HG02759 (cell line): ENCODE measurements around the gene AGFG1.

Experiments
- ATAC-seq: cut with Tn5 transposase; IDR thresholded peaks from one replicate; pipeline ENCODE4 v1.9.1; 2021; ENCODE audit warnings: mild to moderate bottlenecking, moderate library complexity; ENCODE audit not compliant: unreplicated experiment

AGFG1 gene

DNA sequence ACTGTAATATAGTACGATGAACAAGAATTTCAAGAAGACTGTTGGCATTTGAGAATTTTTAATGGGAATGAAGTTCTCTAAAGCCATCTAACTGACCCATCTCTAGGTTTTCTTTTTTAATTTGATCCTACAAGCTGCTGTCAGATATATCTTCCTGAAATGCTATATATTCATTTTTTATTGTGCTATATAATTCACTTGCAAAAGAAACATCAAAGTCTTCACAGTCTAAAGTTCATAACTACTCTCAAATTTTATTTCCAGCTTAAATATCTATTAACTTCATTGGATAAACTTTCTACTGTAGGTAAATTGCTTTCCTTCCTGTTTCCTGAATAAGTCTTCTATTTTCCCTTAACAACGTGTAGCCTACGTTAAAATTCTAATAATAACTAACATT, 130.4 kb downstream of the AGFG1 start:
- no peak for ATAC-seq

- ATAC-seq, result no peak
These were observed 134.5 kb downstream of the AGFG1 start for GRCh38 chr2:227606476-227606875.

- no peak for ATAC-seq
These were observed 136.0 kb downstream of the AGFG1 start for GRCh38 chr2:227607941-227608340.

DNA sequence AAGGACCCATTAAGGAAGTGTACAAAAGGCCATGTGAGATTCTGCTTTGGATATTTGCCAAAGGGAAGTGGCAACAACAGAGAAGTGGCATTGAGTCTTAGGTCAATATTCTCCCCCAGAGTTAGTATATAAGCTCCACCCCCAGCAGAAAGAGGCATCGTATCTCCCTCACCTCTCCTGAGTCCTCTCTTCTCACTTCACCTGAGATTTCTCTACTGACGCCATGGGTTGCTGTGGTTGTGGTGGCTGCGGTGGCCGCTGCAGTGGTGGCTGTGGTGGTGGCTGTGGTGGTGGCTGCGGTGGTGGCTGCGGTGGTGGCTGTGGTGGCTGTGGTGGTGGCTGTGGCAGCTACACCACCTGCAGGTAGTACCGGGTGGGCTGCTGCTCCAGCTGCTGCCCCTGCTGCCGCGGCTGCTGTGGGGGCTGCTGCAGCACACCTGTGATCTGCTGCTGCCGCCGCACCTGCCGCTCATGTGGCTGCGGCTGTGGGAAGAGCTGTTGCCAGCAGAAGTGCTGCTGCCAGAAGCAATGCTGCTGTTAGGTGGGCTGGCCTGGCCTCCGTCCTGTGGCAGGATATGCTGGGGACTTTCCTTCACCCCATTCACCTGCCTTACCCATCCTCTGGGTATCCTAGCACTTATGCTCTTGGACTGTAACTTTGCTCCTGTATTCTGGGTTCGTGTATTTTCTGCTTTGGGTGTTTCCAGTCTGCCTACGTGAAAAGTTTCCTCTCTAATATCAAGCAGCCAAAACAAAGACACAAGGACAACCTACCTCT, 136.8 kb downstream of the AGFG1 start:
- peak; percentile 43 for ATAC-seq

DNA sequence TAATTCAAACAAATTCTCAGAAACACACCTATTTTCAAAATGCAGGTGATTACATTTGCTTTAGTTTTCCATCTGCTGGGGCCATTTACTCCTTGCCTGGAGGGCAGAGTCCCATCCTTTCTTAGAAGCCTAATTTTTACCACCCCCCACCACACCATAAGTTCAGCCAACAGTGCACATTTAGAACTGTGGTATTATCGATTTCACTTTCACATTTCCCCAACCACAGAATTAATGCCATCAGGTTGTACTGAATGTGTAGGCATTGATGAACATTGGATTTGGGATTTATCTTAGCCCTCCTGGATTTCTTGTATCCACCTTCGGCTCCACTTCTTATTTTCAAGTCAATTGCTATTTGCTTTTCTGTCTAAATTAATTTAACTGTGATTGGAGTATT, 138.2 kb downstream of the AGFG1 start:
- ATAC-seq, result no peak
